Lower lobe of right lung (tissue), 2 donors: ENCODE measurements around the gene CYB5D1. TPM values are rescaled to one million over a fixed set of nuclear protein-coding genes. Genes with fewer than 3 reads are reported as not detected.

Source experiments
- ATAC-seq, 2 donors: fragments of 200-7000 bp; cut with Tn5 transposase; one replicate each; pipeline ENCODE4 v1.9.1; 2020 to 2022; ENCODE audit warnings: mild to moderate bottlenecking in 2 of 2, moderate library complexity in 2 of 2
- DNase-seq: peaks from one replicate; pipeline ENCODE4 v3.0.0-alpha.2; 2020
- H3K27ac ChIP-seq: fragments of 200-600 bp; one replicate; pipeline ENCODE4 v1.8.0; 2022
- H3K27me3 ChIP-seq: fragments of 200-600 bp; one replicate; pipeline ENCODE4 v1.8.0; 2022; ENCODE audit warnings: low read depth
- H3K36me3 ChIP-seq: fragments of 200-600 bp; one replicate; pipeline ENCODE4 v1.8.0; 2022; ENCODE audit warnings: mild to moderate bottlenecking
- H3K4me1 ChIP-seq: fragments of 200-600 bp; one replicate; pipeline ENCODE4 v1.8.0; 2022
- H3K4me3 ChIP-seq: fragments of 200-600 bp; one replicate; pipeline ENCODE4 v1.8.0; 2022; ENCODE audit warnings: mild to moderate bottlenecking
- H3K9me3 ChIP-seq: fragments of 200-600 bp; one replicate; pipeline ENCODE4 v1.8.0; 2022
- intact Hi-C: fragments of 100-400 bp; cut with DNase I; formaldehyde crosslinking; loops from one replicate; pipeline ENCODE4 v1.11.0; 2022
- total RNA-seq: library from RNA; stranded (reverse); fragmentation: NEBNext Ultra II Directional; extraction: Animal tissue kit (Norgen Biotek cat#: 25700); gene quantifications from one replicate; pipeline ENCODE4 v1.2.1, GENCODE V29; 2021
- TF ChIP-seq, protein P1 (sequence below): fragments of 200-600 bp; IDR thresholded peaks from one replicate; pipeline ENCODE4 v1.8.0; 2022; ENCODE audit warnings: antibody characterized with exemption, mild to moderate bottlenecking
- donor health status: DM: no; HTN: yes; CAD: no; lungs with severe emphysema.

CYB5D1 gene
- total RNA-seq, 1 donor from 2014 or later: 12.6 TPM

- peak overlapping the region; percentile 79 for H3K4me3 ChIP-seq
- ATAC-seq (peak; percentile 57 to 59), DNase-seq (peak; percentile 89)
- H3K27ac ChIP-seq: peak overlapping the region; percentile 99
- H3K27me3 ChIP-seq: no peaks in the 10 kb centered on the region
- no peaks in the 10 kb centered on the region for H3K9me3 ChIP-seq
- H3K4me1 ChIP-seq: peaks cover 57% of the 10 kb centered on the region
- TF ChIP-seq, protein P1, sequence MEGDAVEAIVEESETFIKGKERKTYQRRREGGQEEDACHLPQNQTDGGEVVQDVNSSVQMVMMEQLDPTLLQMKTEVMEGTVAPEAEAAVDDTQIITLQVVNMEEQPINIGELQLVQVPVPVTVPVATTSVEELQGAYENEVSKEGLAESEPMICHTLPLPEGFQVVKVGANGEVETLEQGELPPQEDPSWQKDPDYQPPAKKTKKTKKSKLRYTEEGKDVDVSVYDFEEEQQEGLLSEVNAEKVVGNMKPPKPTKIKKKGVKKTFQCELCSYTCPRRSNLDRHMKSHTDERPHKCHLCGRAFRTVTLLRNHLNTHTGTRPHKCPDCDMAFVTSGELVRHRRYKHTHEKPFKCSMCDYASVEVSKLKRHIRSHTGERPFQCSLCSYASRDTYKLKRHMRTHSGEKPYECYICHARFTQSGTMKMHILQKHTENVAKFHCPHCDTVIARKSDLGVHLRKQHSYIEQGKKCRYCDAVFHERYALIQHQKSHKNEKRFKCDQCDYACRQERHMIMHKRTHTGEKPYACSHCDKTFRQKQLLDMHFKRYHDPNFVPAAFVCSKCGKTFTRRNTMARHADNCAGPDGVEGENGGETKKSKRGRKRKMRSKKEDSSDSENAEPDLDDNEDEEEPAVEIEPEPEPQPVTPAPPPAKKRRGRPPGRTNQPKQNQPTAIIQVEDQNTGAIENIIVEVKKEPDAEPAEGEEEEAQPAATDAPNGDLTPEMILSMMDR: peak; percentile 19
- intact Hi-C loops: no loop called here
- peaks cover 23% of the 10 kb centered on the region for H3K36me3 ChIP-seq
Measured at GRCh38 chr17:7841396-7841914, 16.3 kb upstream of the CYB5D1 start.

- H3K4me1 ChIP-seq: peaks cover 52% of the 10 kb centered on the region
- TF ChIP-seq, protein P1: no peak
- intact Hi-C loops: no loop called here
- DNase-seq (peak; percentile 91), ATAC-seq (peak; percentile 72 to 79)
- peaks cover 28% of the 10 kb centered on the region for H3K36me3 ChIP-seq
- no peaks in the 10 kb centered on the region for H3K27me3 ChIP-seq
- H3K4me3 ChIP-seq: peak overlapping the region; percentile 79
- peak overlapping the region; percentile 99 for H3K27ac ChIP-seq
- no peaks in the 10 kb centered on the region for H3K9me3 ChIP-seq
Measured at GRCh38 chr17:7841915-7842379, 15.9 kb upstream of the CYB5D1 start.

- Histone ChIP-seq H3K27ac (peak overlapping the region; percentile 99), H3K4me1 (peaks cover 46% of the 10 kb centered on the region), H3K9me3 (no peaks in the 10 kb centered on the region), H3K27me3 (no peaks in the 10 kb centered on the region), H3K36me3 (peaks cover 35% of the 10 kb centered on the region), H3K4me3 (peak overlapping the region; percentile 79)
- DNase-seq: peak; percentile 88
- intact Hi-C loops: no loop called here
- peak; percentile 43 to 61 for ATAC-seq
- TF ChIP-seq, protein P1: no peak
Measured at GRCh38 chr17:7842380-7843256, 15.2 kb upstream of the CYB5D1 start.

GRCh38 chr17:7843257-7843535 lies 14.6 kb upstream of the CYB5D1 start:
- peaks cover 41% of the 10 kb centered on the region for H3K36me3 ChIP-seq
- peak overlapping the region; percentile 99 for H3K27ac ChIP-seq
- TF ChIP-seq, protein P1: no peak
- peaks cover 42% of the 10 kb centered on the region for H3K4me1 ChIP-seq
- H3K9me3 ChIP-seq: no peaks in the 10 kb centered on the region
- peak overlapping the region; percentile 79 for H3K4me3 ChIP-seq
- intact Hi-C loops: no loop called here
- ATAC-seq (no peak), DNase-seq (no peak)
- no peaks in the 10 kb centered on the region for H3K27me3 ChIP-seq

DNA sequence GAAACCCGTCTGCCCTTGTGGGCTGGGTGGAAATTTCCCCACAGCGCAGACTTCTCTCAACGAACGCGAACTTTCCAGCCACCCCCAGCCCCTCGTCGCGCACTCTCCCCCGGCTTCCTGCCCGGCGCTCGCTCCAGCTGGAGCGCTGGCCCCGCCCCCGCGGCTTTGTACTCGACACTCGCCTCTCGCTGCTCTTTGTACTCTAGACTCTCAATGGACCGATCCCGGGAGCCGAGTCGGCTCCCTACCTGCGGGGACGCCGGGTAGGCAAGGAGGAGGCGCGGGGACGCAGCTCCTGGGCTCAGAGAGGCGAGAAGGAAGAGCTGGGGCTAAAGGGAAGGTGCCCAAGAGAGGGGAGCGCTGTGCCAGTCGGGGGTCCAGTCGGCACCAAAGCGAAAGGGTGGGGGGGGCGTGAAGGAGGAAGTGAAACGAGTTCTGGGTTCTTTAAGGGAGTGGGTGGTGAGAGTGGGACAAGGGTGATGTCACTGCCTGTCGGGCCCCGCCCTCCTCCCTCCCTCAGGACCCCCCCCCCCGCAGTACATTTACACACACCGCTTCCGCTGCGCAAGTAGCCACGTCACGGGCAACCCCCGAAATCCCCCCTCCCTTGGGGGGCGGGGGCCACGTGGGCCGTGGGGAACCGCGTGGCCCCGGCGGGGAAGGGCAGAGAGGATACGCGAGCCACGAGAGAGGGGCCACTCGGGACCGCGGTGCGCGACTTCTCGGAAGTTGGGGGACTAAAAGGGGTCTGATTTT lies 14.1 kb upstream of the CYB5D1 start:
- H3K36me3 ChIP-seq: peaks cover 44% of the 10 kb centered on the region
- TF ChIP-seq, protein P1: no peak
- peak overlapping the region; percentile 99 for H3K27ac ChIP-seq
- intact Hi-C loops: no loop called here
- H3K9me3 ChIP-seq: no peaks in the 10 kb centered on the region
- H3K4me1 ChIP-seq: peaks cover 40% of the 10 kb centered on the region
- peak overlapping the region; percentile 79 for H3K4me3 ChIP-seq
- peak; percentile 49 to 75 for ATAC-seq
- no peaks in the 10 kb centered on the region for H3K27me3 ChIP-seq
- DNase-seq: peak; percentile 93
